GM12874 (cell line): ENCODE data around the gene RANBP17.

Experiments used
- TF ChIP-seq, protein P1 (sequence below): IDR thresholded peaks from 2 replicates; pipeline ENCODE4 v1.5.1; 2011; ENCODE audit warnings: low read depth, mild to moderate bottlenecking, control low read depth, low read length, moderate library complexity; ENCODE audit not compliant: insufficient read depth

Gene RANBP17

DNA sequence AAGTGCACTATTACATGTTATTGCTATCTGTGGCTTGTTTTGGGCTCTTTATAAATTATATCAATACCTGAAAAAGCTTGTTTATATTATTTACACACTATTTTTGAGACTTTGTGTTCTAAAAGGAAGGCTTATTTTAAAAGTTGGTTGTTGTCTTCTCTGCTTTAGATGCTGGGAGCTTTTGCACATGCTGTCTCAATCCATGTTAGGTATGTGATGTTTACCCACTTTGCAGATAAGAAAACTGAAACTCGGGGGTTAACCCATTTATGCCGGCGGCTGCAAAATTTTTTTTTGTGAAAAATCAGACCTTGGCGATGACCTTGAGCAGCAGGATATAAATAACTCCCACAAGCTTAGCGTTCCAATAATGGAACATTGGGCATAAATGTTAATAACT lies 212.9 kb downstream of the RANBP17 start:
- TF ChIP-seq, protein P1, sequence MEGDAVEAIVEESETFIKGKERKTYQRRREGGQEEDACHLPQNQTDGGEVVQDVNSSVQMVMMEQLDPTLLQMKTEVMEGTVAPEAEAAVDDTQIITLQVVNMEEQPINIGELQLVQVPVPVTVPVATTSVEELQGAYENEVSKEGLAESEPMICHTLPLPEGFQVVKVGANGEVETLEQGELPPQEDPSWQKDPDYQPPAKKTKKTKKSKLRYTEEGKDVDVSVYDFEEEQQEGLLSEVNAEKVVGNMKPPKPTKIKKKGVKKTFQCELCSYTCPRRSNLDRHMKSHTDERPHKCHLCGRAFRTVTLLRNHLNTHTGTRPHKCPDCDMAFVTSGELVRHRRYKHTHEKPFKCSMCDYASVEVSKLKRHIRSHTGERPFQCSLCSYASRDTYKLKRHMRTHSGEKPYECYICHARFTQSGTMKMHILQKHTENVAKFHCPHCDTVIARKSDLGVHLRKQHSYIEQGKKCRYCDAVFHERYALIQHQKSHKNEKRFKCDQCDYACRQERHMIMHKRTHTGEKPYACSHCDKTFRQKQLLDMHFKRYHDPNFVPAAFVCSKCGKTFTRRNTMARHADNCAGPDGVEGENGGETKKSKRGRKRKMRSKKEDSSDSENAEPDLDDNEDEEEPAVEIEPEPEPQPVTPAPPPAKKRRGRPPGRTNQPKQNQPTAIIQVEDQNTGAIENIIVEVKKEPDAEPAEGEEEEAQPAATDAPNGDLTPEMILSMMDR, result no peak

DNA sequence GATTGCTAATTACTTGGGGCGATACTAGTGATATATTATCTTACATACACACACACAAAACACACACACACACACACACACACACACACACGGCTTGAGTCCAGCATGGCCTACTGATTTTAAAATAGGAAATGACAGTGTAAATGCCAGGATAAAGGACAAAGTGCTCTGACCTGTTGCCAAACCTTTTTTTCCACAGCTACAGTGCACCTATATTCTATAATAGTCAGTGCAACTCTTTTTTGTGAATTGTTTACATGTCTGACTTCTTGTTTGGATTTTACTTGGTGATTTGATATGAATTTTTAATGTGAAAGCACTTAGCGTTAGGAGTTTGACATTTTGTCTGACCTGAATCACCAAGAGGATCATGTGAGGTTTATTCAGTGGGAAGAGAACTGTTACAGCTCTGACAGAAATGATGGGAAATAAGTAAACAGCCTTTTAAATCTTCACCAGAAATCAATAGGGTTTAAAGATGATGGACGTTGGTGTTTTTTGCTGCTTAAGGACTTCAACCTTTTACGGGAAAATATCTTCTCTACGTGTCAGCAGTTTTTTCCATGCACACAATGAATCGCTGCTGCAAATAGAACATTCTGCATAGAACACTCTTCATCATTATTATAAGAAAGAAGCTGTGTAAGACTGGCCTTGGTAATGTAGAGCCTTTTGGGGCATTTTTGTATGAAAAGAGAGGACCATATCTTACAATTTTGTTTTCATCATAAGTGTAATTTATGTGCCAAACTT lies 218.5 kb downstream of the RANBP17 start:
- TF ChIP-seq, protein P1, result no peak

DNA sequence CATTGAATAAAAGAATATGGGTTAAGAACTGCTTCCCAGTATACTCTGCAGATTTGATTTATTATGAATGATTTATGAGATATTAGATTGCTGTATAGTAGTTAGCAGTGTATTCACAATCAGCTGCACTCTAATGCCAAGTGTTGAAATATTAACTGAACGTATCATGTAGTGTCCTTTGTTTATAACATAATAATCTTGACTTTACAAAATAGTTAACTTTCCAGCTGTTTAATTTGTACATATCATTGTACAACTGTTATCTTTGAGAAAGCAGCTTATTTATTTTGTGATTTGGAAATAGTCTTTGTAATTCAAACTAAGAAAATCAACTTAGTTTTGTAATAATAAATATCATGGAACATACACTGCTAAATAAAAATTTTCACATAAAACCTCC lies 219.5 kb downstream of the RANBP17 start:
- TF ChIP-seq, protein P1, result no peak

DNA sequence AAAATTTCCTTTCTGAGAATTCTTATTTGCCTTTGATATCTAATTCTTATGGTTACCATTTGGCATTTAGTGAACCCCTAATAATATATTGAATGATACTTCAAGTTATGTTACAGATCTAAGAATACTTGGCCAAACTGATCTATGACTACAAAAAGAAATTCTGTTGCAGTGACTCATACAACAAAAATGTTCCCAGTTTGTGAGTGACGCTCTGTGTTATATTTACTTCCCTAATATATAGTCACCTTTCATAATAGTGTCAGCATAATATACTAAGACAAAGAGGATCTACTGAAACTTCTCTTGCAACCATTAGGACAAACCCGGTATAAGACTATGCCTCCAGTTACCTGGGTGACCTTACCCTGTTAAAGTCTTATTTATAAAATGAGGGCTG lies 230.4 kb downstream of the RANBP17 start:
- TF ChIP-seq, protein P1, result no peak

DNA sequence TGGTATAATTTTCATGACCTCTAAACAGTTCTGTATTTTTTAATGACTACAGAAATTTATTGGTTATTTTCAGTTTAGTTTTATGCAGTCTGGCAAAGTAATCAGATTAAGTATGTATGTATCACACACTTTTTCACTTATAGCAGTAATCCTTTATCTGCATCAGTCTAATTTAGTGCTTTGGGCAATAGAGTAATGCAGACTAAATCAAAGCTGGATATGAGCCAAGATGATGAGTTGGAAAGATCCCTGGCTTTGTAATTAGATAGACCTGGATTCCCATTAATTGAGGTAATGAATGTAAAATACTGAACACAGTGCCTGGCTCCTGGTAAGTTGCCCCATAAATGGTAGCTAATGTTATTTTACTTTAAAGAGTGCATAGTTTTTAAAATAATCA lies 231.8 kb downstream of the RANBP17 start:
- TF ChIP-seq, protein P1, result no peak

DNA sequence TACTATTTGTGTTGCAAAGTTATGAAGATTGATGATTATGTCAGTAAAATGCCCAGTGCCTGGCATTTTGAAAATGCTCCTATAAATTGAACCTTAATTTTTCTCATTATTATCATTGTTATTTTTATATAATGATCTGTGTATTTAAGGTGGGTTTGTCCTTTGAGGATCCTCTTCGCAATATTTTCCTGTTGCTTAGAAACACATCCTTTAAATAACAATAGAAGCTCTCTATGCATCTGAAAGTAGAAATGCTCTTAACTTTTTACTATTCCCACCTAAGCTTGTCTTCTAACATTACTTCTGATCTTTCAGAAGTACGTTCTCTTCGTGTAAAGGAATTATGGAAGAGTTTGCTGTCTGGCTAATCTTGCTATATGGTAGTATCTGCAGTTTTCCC lies 232.5 kb downstream of the RANBP17 start:
- TF ChIP-seq, protein P1, result no peak

DNA sequence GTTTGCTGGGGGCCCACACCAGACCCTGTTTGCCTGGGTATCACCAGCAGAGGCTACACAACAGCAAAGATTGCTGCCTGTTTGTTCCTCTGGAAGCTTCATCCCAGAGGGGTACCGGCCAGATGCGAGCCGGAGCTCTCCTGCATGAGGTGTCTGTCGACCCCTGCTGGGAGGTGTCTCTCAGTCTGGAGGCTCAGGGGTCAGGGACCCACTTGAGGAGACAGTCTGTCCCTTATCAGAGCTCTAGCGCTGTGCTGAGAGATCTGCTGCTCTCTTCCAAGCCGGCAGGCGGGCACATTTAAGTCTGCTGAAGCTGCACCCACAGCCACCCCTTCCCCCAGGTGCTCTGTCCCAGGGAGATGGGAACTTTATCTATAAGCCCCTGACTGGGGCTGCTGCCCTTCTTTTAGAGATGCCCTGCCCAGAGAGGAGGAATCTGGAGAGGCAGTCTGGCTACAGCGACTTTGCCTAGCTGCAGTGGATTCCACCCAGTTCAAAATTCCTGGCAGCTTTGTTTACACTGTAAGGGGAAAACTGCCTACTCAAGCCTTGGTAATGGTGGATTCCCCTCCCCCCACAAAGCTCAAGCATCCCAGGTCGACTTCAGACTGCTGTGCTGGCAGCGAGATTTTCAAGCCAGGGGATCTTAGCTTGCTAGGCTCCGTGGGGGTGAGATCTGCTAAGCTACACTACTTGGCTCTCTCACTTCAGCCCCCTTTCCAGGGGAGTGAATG lies 241.2 kb downstream of the RANBP17 start:
- TF ChIP-seq, protein P1, result no peak
